GM21717 (cell line): ENCODE data around the gene GAD2.

ENCODE experiments used
- ATAC-seq: cut with Tn5 transposase; IDR thresholded peaks from one replicate; pipeline ENCODE4 v1.9.1; 2021; ENCODE audit warnings: mild to moderate bottlenecking, moderate library complexity; ENCODE audit not compliant: unreplicated experiment

Gene GAD2

GRCh38 chr10:26216585-26217395 is at the start of gene GAD2:
TSS of gene GAD2 (plus strand) at chr10:26216774. CDS start at chr10:26216810, 36 bp downstream.
- ATAC-seq: no peak

GRCh38 chr10:26169466-26169865 is 47.1 kb upstream of the GAD2 start:
- no peak for ATAC-seq

DNA sequence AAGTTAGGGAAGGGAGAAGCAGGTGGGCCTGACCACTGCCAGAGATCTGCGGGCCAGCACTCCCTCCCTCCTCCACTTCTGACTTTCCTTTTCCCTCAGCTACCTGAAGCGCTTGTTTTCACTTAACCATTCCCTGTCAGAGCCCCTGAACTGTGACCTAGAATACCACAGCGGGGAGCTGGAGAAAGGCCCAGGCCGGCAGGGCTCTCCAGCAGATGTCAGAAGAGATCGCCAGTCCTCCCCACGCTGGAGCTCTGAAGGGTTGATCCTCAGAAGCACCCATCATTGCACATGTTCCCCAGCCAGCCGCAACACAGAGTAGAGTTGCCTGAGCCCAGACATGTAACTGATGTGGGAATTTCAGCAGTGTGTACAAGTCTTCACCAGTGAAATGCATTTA is 44.4 kb upstream of the GAD2 start:
- ATAC-seq: no peak

GRCh38 chr10:26173837-26174236 is 42.7 kb upstream of the GAD2 start:
- no peak for ATAC-seq

- no peak for ATAC-seq
These were observed 39.2 kb upstream of the GAD2 start for GRCh38 chr10:26177341-26177740.

GRCh38 chr10:26194275-26194674 is 22.3 kb upstream of the GAD2 start:
- ATAC-seq: no peak

DNA sequence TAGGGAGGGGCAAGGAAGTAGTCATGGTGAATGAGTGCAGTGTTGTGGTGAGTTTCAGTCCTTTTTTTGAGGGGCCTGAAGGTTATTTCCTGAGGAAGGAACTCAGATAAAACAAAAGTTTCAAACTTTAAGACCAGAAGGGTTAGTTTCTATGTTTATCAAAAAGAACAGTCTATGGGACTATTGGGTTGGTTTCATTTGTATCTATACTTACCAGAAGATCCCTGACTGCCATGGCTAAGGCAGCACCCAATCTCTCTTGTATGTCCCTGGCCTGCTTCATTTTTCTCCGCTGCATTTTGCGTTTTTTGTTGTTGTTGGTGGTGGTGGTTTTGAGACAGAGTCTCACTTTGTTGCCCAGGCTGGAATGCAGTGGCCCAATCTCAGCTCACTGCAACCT is 19.3 kb upstream of the GAD2 start:
- no peak for ATAC-seq

GRCh38 chr10:26198119-26198518 is 18.5 kb upstream of the GAD2 start:
- no peak for ATAC-seq

DNA sequence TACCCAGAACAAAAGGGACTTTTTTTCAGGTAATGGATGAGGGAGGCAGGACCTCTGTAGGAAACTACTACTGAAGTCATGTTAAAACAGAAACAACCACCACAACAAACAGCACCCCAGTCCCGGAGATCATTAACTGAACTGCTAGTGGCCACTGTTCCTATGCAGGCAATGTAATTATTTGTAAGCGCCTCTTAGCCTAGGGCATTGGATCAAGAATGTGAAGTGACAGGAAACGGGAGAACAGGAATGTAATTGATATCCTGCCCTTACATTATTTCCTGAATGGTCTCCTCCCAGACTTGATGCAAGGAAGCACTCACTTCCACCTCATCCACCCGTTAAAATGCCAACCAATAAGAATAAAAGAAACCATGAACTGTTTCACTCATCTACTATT is 16.7 kb upstream of the GAD2 start:
- ATAC-seq: no peak

DNA sequence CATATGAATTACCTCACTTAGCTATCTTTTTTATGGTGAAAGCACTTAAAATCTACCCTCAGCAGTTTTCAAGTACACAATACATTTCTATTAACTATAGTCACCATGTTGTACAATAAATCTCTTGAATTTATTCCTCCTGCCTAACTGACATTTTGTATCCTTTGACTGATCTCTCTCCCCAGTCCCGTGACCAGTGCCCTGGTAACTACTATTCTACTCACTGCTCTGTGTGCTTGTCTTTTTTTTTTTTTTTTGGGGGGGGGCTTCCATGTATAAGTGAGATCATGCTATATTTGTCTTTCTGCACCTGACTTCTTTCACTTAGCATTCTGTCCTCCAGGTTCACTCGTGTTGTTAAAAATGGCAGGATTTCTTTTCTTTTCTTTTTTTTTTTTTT is 11.4 kb upstream of the GAD2 start:
- ATAC-seq: no peak

- no peak for ATAC-seq
These were observed 4.7 kb upstream of the GAD2 start for GRCh38 chr10:26211781-26212444.

DNA sequence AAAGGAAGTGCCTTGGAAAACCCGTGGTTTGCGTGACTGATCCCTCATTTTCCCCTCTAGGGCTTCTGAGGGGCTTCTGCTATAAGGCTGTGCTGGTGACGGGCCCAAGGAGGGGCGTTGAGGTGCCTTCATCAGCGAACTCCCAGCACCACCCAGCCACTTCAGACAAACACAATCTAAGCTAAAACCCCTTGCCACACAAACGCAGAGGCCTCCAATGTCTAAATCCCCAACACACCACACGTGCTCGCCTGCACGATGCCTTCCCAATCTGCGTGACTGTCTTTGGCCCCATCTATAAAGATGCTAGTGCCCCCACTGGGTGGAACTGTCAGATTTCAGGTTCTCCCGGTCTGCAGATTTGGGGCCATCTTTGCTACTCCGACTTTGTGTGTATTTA is 4.1 kb upstream of the GAD2 start:
- ATAC-seq: no peak

GRCh38 chr10:26213157-26213800 is 3.3 kb upstream of the GAD2 start:
- ATAC-seq: no peak

DNA sequence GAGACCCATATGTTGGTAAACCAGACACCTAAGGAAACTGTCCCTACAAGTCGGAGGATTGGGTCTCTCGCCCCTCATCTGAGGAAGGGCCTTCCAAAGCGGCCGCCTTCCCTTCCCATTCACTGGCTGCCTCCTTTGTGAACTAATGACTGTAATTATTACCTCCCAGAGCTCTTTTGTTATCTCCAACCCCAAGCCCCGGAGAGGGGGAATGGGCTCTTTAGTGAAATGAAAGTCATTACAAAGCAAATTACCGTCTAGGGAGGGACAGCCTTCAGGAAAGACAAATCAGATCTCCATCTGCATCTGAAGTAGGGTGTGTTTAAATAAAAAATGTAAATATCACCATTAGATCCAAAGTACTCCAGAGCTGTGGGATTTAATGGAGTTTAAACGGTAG is 2.6 kb upstream of the GAD2 start:
- ATAC-seq: no peak

DNA sequence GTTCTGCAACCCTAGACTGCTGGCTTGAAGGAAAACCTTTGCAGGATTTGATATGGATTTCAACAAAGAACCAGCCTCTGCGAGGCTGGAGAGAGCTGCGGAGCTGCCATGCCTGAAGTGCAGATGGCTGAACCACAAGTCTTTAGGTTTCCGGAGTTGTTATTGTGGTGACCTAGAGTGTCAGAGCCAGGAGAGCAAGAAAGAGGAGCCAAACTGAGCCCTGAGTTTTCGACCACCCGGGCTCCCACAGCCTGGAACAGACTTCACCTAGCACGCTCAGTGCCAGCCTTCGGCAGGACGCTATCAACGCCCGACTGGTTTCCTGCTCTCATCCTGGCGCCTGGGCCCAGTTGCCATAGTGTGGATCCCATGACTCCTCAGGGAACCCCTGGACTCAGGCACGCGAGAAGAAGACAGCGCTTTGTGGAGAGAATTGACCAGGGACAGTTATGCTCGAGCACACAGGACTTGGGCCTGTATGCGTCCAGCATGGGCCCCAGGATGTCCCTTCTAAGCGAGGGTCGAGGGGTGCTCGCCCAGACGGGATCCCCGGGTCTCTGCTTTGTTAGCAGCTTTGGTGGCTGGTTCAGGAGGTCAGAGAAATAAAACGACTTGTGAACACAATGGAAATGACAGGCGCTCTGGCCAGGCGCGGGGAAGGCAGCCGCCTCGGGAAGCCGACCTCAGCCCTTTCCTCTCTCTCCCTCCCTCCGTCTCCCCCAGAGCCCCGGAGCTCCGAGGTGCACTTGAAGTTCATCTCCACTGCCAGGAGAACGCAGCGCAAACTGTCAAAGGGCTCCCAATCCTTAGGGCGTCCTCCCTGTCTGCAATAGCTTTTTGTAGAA is 1.8 kb upstream of the GAD2 start:
- no peak for ATAC-seq

- no peak for ATAC-seq
These were observed 1.1 kb upstream of the GAD2 start for GRCh38 chr10:26215396-26215934.

GRCh38 chr10:26215935-26216584 is 514 bp upstream of the GAD2 start:
- no peak for ATAC-seq

GRCh38 chr10:26217396-26218086 is 967 bp downstream of the GAD2 start:
- ATAC-seq: no peak

DNA sequence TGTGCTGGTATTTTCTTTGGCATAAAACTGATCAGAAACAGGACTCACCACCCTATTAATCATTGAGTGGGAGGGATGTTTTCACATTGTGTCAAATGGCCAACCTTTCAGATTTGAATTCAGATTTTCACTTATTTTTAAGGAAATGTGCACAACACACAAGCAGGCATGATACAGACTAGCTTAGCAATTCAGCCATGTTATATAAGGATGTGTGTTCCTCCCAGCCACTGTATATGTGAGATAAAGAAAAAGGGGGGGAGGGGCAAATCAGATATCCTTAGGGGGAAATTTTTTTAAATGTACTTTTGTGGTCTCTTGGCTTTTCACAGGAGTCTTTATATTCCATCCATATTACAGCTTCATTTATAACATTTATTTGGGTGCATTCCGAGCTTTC is 3.1 kb downstream of the GAD2 start:
- ATAC-seq: no peak

DNA sequence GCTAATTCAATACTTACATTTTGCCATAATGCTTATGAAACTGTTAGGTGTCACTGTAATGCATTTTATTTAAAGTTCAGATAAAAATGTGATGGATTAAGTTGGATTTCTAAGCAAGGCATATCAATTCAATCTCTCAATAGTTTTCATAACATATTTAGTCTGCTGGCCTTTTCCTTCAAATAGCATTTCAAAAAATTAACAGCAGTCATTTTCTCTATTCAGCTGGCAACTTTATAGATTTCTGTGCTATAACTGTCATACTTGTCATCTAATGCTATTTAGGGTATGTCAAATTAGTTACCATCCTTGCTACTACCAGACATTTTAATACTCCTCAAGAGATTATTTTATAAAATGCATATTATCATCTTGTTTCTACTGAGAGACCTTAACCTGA is 4.3 kb downstream of the GAD2 start:
- ATAC-seq: no peak
